Head of caudate nucleus (tissue), 42 donors: ENCODE data around the gene ATAD2B.

Experiments used
- DNase-seq, 42 donors: peaks; one replicate each; pipeline versions ENCODE4 v3.0.0 to v3.0.0-alpha.2; 2020 to 2021; ENCODE audit warnings: mixed read lengths in 7 of 42
- intact Hi-C: fragments of 100-400 bp; cut with DNase I; formaldehyde crosslinking; loops from one replicate; pipeline ENCODE4 v1.15.0; 2022

The ATAD2B gene

GRCh38 chr2:23720705-23721453, 206.0 kb downstream of the ATAD2B start:
- DNase-seq = no peak
- intact Hi-C loops = no loop called here

DNA sequence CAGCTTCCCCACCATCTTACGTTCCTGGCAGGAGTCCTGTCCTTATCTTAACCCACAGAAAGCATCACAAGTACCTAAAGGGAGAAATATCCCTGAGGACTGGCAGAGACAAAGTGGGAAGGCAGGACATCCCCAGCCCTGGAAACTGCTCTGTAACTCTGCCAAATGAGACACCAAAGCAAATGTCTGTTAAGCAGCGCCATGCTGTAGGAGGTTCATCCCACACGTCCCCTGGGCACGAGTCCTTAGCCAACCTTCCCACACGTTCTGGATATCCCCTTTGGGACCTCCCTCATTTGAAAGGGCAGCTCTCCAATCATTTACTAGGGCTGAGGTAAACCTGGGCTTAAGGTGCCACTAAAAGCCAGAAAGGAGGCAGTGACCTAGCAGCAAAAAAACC, 207.2 kb downstream of the ATAD2B start:
- intact Hi-C loops = no loop called here
- DNase-seq = no peak

- intact Hi-C loops = no loop called here
- no peak for DNase-seq
Measured at GRCh38 chr2:23718931-23719700, 207.8 kb downstream of the ATAD2B start.

- intact Hi-C loops = no loop called here
- no peak for DNase-seq
Measured at GRCh38 chr2:23713351-23713750, 213.6 kb downstream of the ATAD2B start.

DNA sequence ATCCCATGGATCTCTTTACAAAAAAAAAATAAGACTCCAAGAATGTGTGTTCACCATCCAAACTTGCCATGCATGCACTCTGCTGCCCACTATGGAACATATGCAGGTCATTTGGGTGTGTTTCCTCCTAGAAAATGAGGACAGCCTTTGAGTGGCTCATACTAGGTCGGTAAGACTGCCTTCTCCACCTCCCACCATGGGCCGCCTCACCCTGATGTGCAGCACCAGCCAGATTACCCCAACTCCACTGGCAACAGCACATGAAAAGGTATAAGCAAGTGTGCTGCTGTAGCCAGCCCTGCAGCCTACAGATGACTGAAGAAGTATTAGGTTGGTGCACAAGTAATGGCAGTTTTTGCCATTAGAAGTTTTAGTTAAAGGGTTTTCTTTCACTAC, 214.2 kb downstream of the ATAD2B start:
- intact Hi-C loops = no loop called here
- no peak for DNase-seq

DNA sequence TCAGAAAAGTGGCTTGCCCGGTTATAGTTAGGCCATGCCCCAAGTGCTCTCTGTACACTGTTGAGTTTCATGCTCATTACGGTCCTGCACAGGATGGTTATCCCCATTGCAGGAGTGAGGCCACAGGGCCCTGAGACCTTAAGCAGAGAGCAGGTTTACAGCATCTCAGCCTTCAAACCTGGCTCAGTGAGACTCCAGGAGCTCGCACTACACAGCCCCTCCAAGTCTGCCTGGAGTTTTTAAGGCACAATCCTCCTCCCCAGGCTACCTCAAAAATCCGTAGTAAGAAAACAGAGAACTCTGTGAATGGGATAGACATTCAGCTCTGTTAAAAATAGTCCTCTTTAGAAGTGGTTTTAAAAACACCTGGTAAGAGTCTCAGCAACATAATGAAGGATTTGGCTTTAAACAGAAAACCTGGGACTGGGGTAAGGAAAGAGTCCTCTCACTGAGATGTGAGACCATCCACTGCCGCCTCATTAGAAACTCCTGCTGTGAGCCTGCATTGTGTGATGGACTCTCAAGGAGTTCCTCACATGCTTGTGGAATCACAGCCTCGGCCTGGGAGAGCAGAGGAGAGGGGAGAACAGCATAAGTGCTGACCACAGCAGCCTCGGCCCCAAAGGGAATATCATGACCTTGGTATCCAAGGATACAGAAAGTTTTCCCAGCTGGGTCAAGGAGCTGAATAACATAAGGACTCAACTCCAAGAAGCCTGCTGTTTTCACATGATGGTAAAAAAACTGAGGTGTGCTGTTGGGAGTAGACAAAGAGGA, 214.8 kb downstream of the ATAD2B start:
- intact Hi-C loops = no loop called here
- no peak for DNase-seq

DNA sequence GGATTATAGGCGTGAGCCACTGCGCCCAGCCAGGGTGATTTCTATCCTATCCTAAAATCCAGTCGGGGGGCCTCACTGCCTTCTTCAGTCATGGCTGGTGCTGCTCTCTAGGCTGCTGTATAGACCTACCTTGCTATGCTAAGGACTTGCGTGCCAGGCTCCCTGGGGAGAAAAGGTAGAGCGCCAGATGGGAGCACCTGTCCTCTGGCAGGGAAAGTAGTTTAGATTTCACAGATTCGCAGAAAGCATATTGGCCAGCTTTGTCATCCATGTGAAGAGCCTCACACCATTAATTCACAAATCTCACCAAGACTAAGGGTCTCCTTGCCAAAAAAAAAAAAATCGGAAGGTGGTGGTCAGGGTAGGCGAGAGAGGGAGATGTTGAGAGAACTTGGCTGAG, 217.6 kb downstream of the ATAD2B start:
- intact Hi-C loops = no loop called here
- no peak for DNase-seq

DNA sequence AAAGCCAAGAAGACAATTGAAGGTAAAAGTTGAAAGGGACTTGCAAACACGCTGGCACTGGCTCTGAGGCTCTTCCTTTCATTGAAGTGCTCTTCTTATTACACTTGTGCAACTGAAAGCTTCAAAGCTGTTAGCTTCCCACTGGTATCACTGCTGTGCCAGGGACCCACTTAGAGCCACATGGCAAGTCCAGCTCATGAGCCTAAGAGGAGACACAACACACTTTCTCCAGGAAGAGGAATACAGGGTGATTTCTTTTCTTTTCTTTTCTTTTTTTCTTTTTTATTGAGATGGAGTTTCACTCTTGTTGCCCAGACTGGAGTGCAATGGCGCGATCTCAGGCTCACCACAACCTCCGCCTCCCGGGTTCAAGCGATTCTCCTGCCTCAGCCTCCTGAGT, 218.2 kb downstream of the ATAD2B start:
- DNase-seq = peak in 1 of 42 donors; percentile 28
- intact Hi-C loops = no loop called here

GRCh38 chr2:23707096-23707495, 219.8 kb downstream of the ATAD2B start:
- DNase-seq = no peak
- intact Hi-C loops = no loop called here

- intact Hi-C loops = no loop called here
- peak in 3 of 42 donors; percentile 29 to 38 (median 31) for DNase-seq
Measured at GRCh38 chr2:23706613-23707078, 220.3 kb downstream of the ATAD2B start.

DNA sequence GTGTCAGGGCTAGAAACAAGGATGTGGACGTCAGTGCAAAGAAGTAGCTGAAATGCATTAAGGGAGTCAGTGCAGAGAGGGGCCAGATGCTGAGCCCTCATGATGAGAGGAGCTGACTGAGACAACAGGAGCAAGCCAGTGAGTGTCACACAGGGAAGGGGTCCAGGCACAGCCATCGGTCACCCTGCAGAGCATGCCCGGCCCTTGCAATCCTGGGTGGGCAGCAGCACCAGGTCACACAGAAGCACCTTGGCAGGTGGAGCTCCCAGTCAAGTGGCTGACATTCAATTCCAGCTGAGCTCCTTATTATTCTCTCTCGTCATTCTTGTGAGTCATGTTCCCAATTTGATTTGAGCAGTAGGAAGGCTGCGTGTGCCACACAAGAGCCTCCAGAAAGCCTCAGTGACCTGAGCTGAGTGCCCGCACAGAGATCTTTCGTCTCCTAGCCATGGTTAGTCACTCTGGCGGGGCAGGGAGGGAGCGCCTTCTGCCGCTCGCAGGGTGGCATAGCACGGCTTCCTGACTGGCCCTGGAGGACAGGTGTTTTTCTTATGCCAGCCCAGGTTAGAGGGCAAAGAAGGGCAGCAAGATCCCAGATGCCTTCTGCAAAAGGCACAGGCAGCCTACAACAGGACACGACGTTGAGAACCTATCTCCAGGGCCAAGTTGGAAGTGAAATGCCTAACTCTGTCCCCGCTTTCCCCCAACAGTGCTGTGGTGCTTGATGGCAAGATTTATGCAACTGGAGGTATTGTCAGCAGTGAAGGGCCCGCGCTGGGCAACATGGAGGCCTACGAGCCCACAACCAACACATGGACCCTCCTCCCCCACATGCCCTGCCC, 220.9 kb downstream of the ATAD2B start:
- intact Hi-C loops = no loop called here
- peak in 39 of 42 donors; percentile 31 to 89 (median 65) for DNase-seq

DNA sequence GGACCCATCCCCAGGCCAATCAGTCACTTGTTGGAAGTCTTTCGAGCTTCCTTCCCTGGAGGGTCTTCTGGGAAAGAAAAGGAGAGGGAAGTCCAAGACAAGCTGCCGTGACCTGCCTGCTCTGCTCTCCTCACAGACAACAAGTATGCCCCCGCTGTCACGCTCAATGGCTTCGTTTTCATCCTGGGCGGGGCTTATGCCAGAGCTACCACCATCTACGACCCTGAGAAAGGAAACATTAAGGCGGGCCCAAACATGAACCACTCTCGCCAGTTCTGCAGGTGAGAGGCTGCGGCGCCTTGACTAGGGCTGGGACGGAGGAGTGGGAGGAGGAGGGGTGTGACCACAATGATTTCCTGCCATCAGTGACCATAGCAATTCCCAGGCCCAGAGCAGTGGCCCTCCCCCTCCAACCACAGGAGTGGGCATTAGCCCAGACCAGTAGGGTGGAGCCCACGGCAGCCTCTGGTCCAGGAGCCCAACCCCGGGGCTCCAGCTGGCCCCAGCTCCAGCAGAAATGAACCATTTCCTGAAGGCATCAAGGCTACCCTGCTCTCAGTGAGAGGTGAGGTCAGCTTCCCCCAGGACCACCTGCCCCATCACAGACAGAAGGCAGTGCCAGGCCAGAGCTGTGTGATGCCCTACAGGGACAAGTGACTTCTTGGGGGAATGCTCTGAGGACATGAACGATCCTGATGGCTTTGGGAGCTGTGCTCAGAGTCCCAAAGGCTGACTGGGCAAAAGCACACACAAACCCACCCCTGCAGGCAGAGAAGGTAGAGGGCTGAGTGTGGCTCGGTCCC, 223.1 kb downstream of the ATAD2B start:
- intact Hi-C loops = no loop called here

GRCh38 chr2:23703037-23703582, 223.8 kb downstream of the ATAD2B start:
- DNase-seq = peak in 4 of 42 donors; percentile 0 to 40 (median 21)
- intact Hi-C loops = no loop called here

More for the DNA sequence above, 223.1 kb downstream of the ATAD2B start:
- DNase-seq = peak in 2 of 42 donors; percentile 1 to 21

GRCh38 chr2:23700627-23701026, 226.3 kb downstream of the ATAD2B start:
- peak in 3 of 42 donors; percentile 6 to 31 (median 6) for DNase-seq
- intact Hi-C loops = no loop called here

- DNase-seq = peak in 2 of 42 donors; percentile 5 to 23
- intact Hi-C loops = no loop called here
Measured at GRCh38 chr2:23699580-23699925, 227.4 kb downstream of the ATAD2B start.

- DNase-seq = peak; percentile 40 to 94 (median 76)
Measured at GRCh38 chr2:23698721-23699579, 228.0 kb downstream of the ATAD2B start.

More at GRCh38 chr2:23698721-23699579, 228.0 kb downstream of the ATAD2B start:
- intact Hi-C loops = no loop called here
